GM19193 (cell line): ENCODE results near the gene CAMTA1.

Experiments used
- POLR2A ChIP-seq: IDR thresholded peaks from 4 replicates; pipeline ENCODE4 v1.6.1; 2011; ENCODE audit not compliant: insufficient read depth, insufficient read length; ENCODE audit errors: extremely low read depth

CAMTA1 gene

DNA sequence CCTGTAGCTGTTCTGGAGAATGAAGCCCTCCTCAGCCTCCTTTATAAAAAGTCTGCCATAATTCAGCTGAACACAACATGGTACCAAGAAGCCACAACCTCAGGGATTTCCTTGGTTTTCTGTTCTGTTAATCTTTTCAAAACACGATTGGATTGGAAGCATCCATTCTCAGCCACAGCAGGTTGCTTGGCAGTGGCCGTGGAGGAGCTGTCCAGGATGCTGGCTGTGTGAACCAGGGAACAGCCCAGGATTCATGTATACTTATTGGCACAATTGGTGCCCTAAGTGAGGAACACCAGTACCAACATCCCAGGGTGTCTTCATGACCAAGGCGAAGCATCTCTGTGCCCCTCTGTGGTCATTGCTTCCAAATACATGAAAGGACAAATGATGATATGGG is 393.5 kb downstream of the CAMTA1 start:
- TF ChIP-seq POLR2A, result no peak

DNA sequence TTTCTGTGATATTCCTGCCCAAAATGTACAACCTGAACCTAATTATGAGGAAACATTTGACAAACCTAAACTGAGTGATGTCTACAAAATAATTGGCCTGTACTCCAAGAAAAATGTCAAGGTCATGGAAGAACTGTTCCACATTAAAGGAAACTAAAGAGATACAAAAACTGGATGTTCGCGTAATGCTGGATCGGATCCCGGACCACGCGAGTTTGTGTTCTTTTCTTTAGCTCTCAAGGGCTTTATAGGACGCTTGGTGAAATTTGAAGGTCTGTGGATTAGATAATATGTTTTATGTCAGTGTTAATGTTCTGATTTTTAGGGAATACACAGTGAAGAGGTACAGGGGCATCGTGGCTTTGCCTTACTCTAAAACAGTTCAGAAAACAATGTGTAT is 400.5 kb downstream of the CAMTA1 start:
- TF ChIP-seq POLR2A, result no peak

DNA sequence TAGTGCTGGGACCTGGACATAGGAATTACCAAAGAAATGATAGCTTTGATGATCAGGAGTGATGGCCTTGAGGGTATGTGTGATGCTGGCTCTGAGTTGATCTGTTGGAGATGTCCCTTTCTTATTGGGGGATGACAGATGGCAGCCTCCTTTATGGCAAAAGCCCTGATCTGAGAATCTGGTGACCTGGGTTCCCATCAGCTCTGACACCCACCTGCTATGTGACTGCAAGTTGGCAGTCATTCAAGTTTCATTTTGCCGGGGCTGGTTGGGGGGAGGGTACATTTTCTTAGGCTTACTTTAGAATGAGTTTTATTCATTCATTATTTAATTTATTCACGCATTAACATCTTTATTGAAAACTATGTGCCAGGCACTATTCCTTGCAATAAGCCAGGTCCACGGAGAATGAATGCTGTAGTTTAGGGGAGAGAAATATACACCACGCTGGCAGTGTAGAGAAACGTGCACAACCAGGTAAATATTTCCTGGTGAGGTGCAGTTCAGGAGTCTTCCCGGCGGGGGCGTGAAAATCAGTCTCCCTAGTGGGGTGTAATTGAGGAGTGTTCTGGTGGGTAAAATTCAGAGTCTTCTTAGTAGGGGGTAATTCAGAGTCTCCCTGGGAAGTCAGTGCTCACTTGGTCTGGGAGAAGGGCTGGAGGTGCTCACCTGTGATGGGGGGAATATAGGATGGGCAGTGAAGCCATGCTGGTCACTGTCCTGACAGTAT is 401.3 kb downstream of the CAMTA1 start:
- TF ChIP-seq POLR2A, result no peak

DNA sequence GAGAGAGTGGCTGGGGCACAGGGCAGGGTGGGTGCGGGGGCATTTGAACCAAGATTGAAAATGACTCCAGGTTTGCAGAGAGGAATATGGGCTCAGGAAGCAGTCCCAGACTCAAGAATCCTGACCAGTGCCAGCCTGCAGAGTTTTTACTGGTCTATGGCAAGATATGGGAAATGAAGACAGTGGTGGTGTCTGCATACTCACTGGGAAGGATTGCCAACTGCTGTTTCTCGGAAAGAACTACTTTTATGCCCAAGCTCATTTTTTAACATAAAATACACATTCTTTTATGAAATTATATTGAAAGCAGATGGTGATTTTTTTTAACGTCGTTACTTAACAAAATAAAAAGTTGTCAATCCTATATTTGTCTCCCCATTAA is 401.8 kb downstream of the CAMTA1 start:
- no peak for TF ChIP-seq POLR2A

DNA sequence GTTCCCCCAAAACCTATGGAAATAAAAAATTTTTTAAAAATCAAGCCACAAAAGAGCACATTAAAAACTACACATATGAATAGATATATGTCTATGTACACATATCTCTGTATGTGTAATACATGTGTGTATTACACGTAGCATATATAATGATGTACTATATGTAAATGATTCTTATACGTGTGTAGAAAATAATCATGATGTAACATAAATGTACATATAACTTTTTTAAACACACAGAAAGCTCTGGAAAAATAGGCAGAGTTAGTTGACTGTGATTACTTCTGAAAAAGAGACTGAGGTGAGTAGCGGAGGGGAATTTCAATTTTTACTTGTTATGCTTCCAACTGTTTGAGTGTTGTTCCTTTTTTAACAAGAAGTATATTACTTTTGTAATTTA is 405.0 kb downstream of the CAMTA1 start:
- TF ChIP-seq POLR2A, result no peak

DNA sequence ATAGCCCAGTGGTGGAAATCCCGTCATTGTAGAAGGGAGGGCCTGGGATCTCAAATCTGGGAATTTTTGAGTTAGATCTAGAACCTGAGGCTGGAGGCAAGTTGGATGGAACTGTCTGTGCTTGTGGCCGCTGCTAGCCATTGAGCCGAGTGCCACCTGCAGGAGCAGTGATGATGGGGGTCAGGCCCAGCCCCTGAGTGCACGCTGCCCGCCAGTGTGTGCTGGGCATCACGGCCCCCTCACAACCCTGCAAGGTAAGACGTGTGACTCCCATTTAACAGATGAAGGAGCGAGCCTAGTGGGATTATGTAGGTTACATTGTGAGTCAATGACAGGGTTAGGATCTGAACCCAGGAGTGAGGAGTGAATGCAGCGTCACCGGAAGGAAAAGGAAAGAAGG is 407.2 kb downstream of the CAMTA1 start:
- TF ChIP-seq POLR2A, result no peak

DNA sequence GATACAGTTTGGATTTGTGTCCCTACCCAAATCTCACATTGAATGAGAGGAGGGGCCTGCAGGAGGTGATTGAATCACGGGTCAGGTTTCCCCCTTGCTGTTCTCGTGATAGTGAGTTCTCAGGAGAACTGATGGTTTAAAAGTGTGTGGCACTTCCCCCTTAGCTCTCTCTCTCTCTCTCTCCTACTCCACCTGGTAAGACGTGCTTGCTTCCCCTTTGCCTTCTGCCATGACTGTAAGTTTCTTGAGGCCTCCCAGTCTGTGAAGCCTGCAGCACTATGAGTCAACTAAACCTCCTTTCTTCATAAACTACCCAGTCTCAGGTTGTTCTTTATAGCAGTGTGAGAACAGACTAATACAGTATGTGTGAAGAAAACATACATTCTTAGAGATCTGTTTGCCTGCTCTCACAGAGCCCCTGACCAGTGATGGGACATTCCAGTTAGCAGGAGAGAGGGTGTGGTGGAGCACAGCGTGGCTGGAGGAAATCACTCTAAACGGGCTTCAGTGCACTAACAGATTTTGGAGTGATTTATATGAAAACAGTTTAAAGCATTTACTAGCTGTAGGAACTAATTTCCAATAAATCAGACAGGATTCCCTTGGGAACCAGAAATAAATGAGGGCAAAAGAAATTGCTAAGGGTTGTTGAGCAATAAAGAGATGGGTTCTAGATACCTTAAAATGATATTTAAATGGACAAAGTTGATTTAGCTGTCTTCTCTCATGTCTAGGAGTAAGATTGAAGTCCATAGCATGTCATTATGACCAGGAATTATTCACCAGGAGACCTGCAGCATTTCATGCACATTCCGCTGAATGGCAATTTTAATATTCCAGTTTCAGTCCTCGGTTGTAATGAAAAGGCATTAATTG is 411.0 kb downstream of the CAMTA1 start:
- TF ChIP-seq POLR2A, result no peak

DNA sequence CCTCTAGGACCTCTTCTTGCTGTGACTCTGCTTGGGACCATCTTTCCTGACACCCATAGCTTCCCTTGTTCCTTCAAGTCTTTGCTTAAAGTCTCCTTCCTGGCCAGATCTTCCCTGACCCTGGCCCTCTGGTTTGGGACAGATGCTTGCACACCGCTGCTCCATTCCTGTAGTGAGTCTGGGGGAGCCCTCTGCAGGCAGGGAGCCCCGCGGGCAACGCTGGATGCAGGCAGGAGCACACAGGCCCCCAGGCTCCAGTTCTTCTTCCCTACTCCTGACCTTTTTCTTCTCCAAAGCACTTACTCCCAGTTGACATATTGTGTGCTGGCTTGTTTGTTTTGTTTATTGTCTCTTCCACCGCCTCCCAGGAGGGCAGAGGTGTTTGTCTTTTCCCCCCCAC is 413.4 kb downstream of the CAMTA1 start:
- no peak for TF ChIP-seq POLR2A

DNA sequence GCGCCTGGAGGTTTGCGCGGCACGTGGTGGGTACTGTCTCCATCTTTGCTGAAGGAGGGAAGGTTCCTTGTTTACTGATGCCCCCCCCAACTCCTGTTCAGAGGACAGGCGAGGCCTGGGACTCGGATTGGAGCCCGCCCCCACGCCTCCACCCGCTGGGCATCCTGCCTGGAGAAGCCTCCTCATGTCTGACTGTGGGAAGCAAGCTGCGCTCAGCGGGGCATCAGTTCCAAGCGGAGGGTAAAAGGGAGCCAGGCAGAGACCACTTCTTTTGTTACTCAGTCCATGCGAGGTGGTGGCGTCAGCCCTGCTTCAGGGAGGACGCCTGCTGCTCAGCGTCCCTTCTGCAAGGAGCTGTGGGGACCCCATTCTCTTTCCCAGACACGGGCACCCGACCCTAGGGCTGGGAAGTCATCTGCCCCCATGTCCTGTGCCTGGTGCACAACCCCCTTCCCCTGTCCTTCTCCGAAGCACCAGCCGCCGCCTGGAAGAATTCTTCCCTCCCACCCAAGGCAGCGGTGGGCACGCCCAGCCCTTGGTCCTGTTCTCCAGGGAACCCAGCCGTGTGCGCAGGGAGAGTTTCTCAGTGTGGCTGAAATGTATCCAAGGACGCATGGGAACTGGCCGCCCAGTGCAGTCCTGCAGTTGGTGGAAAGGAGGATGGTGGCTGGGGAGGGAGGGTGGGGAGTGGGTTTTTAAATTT is 414.0 kb downstream of the CAMTA1 start:
- TF ChIP-seq POLR2A, result no peak

DNA sequence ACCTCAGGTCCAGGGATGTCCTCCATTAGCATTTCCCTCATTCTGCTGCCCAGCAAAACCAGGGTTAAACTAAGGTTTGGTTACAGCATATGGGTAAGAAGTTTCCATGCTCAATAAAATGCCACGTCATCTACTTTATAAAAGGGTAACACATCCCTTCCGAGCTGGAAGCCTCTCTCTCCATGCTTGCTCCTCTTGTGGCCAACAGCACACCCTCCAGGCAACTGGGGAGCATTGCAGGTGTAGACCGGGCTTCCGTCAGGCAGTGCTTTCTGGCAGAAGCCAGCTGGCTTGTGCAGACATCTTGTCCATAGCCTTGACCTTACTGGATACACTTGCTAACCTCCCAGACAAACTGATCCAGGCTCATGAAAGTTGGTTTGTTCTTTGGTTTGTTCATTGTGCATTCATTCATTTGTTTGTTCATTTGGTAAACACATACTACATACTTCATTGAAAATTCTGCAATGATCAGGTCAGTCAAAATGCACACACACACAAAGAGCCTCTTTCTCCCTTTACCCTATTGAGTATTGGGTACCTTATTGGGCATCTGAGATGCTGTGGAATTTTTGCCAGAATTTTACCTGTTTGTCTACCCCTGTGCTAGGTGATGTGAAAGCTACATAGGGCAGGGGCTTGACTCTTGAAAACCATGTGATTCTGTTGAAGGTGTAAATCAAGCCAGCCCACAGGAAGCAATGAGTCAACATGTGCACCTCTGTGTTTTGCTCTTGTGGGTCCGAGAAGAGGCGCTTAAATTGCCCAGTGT is 422.8 kb downstream of the CAMTA1 start:
- no peak for TF ChIP-seq POLR2A

DNA sequence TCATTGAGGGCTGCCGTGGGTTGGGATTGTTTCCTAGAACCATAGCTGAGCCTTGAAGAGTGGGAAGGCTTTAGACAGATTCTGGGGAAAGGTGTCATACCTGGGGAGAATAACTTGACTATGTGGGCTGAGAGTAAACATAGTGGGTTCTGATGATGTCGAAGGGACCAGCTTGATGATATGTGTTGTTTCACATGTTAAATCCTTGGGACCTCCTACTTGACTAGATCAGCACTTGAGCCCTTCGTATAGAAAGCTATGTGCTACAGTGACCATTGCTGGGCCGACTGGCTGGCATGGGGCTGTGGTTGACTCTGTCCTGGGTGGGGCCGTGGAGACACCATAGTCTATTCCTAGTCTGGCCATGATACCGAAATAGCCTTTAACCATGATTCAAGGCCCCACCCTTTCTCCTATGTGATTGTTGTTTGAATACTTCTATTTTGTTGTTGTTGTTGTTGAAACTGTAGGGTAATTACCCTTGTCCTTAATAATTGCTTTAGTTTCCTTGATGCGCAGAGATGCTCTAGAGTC is 423.5 kb downstream of the CAMTA1 start:
- no peak for TF ChIP-seq POLR2A

DNA sequence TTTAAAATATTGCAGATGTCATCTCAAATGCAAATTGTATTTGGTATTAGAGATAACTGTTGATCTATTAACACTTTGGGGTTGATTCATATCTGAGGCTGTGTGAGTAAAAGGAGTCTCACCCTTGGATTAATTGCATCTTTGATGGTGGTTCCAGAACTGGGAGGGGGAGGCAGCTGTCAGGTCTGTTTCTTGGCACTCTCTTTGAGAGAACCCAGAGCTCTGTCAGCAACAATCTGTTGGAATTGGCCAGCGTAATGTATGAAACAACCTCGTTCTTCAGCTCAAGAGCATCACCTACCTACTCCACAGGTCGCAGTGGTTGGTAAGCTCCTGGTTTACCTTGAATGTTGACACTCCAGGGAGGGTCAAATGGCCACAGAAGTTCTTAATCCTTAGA is 424.1 kb downstream of the CAMTA1 start:
- TF ChIP-seq POLR2A, result no peak

DNA sequence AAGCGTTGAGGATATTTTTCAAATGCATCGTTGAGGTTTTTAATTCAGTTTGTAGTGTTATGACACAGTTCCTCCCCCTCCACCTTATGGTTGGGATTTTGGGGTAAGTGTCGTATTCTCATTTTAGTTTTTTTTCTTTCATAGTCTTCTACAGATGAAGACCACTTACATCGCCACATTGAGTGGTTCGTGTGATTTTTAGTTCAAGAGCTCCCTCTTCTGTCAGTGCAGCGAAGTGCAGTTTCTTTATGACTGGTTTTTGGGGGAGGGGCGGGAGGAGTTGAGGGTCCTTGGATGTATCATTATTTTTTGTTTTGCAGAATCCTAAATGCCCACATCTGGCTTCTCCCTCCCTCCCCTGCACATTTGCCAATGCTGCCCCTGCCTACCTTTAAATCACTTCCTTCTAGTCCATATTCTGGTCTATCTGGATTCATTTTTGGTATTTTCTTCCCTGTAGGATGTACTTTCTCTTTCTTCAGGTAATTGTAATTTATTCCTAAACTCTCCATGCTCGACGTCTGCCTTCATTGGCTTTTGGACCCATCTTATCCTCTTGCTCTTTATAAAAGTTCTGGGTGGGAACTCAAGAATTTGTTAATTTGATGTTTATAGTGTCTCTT is 433.1 kb downstream of the CAMTA1 start:
- TF ChIP-seq POLR2A, result no peak

DNA sequence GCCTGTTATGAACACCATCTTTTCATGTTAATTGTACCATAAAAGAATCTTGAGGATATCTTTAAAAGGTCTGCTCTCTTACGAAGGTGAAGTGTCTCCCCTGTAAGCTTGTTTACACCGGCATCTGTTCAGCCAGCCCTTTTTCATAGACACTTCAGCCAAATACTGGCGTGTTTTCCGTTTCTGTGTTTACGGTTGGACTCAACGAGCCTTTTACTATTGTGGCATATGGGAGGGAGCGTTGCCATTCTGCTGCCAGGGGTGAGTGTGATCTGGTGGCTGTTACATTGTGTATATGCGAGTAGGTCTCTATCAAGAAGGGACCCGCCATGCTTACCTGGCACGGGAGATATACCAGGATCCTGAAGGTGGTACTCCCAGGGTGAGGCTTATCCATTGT is 433.8 kb downstream of the CAMTA1 start:
- no peak for TF ChIP-seq POLR2A

DNA sequence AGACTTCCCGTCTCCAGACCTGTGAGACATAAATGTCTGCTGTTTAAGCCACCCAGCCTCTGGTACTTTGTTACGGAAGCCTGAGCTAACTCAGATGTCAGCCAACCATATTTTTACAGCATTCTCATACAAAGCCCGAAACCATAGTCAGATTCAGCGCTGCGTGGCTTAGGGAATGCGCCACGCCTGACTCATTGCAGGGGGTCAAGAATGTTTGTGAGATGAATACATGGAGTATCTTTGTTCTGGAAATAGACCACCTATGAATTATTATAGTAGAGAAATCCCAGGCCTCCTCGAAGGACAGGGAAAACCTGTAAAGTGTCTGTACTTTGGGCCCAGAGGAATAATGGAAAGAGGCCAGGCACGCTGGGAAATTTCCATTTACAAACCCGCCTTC is 434.8 kb downstream of the CAMTA1 start:
- TF ChIP-seq POLR2A, result no peak

DNA sequence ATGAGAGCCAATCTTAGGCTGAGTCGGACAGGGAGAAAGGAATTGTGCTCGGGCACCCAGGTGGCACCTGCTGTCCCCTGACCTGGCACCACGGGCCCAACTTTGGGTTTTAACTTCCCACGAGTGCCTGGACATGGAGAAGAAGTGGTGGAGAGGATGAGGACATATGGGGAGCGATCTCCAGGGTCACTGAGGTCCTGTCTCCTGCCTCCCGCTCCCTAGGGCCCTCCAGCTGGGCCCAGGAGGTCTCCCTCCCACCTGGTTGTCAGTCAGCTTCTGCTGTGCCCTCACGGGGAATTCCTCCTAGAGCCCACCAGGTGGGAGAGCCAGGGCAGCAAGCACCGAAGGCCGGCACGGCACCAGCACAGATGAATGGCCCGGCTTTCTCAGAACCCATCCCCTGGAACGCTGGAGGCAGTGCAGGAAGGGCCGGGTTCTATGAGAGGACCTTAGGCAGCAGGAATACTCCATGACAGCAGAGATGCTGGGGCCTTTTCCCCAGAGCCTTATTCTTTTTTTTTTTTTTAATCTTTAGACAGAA is 435.5 kb downstream of the CAMTA1 start:
- no peak for TF ChIP-seq POLR2A
